Measurements from ENCODE around the gene SHISA9.

Gene SHISA9

GRCh38 chr16:13143551-13143950 lies 242.2 kb downstream of the SHISA9 start:
- Histone ChIP-seq H3K79me2 (ENCODE audit: control insufficient read depth, low read length) (no peaks in the 10 kb centered on the region), H3K9me3 (ENCODE audit: control insufficient read depth, insufficient read depth, low read length) (no peaks in the 10 kb centered on the region), H3K27ac (ENCODE audit: low read depth, low read length) (no peak overlapping the region), H3K4me2 (ENCODE audit: low read length) (no peak overlapping the region), H3K9me2 (replicated peaks; ENCODE audit: control insufficient read depth, low read length) (no peaks in the 10 kb centered on the region), H3F3A (ENCODE audit: control insufficient read depth, insufficient read depth) (no peaks in the 10 kb centered on the region), H3K27me3 (ENCODE audit: control insufficient read depth, low read length) (no peaks in the 10 kb centered on the region), H3K4me1 (ENCODE audit: control insufficient read depth, low read length) (no peaks in the 10 kb centered on the region), H3K4me3 (ENCODE audit: low read length) (no peak overlapping the region), H3K36me3 (ENCODE audit: control insufficient read depth, low read length) (no peaks in the 10 kb centered on the region), H4K20me1 (ENCODE audit: control insufficient read depth, insufficient read depth, low read depth, low read length) (no peaks in the 10 kb centered on the region)
- TF ChIP-seq, protein P1, sequence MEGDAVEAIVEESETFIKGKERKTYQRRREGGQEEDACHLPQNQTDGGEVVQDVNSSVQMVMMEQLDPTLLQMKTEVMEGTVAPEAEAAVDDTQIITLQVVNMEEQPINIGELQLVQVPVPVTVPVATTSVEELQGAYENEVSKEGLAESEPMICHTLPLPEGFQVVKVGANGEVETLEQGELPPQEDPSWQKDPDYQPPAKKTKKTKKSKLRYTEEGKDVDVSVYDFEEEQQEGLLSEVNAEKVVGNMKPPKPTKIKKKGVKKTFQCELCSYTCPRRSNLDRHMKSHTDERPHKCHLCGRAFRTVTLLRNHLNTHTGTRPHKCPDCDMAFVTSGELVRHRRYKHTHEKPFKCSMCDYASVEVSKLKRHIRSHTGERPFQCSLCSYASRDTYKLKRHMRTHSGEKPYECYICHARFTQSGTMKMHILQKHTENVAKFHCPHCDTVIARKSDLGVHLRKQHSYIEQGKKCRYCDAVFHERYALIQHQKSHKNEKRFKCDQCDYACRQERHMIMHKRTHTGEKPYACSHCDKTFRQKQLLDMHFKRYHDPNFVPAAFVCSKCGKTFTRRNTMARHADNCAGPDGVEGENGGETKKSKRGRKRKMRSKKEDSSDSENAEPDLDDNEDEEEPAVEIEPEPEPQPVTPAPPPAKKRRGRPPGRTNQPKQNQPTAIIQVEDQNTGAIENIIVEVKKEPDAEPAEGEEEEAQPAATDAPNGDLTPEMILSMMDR (IDR thresholded peaks at IDR 0.05; ENCODE audit: low read depth, low read length, poor library complexity, severe bottlenecking) = no peak
- TF ChIP-seq EZH2phosphoT487 (IDR thresholded peaks at IDR 0.05; ENCODE audit: borderline replicate concordance, low read length) = no peak

GRCh38 chr16:13146829-13147228 lies 245.4 kb downstream of the SHISA9 start:
- H3K9me3 ChIP-seq (ENCODE audit: control insufficient read depth, insufficient read depth, low read length) = no peaks in the 10 kb centered on the region
- no peaks in the 10 kb centered on the region for H3K4me1 ChIP-seq (ENCODE audit: control insufficient read depth, low read length)
- H3K79me2 ChIP-seq (ENCODE audit: control insufficient read depth, low read length) = no peaks in the 10 kb centered on the region
- H3K4me2 ChIP-seq (ENCODE audit: low read length) = no peak overlapping the region
- H3K27ac ChIP-seq (ENCODE audit: low read depth, low read length) = no peak overlapping the region
- H4K20me1 ChIP-seq (ENCODE audit: control insufficient read depth, insufficient read depth, low read depth, low read length) = no peaks in the 10 kb centered on the region
- H3K27me3 ChIP-seq (ENCODE audit: control insufficient read depth, low read length) = no peaks in the 10 kb centered on the region
- H3K9me2 ChIP-seq (replicated peaks; ENCODE audit: control insufficient read depth, low read length) = no peaks in the 10 kb centered on the region
- TF ChIP-seq EZH2phosphoT487 (IDR thresholded peaks at IDR 0.05; ENCODE audit: borderline replicate concordance, low read length) = no peak
- TF ChIP-seq, protein P1 (IDR thresholded peaks at IDR 0.05; ENCODE audit: low read depth, low read length, poor library complexity, severe bottlenecking) = no peak
- no peaks in the 10 kb centered on the region for H3K36me3 ChIP-seq (ENCODE audit: control insufficient read depth, low read length)
- H3K4me3 ChIP-seq (ENCODE audit: low read length) = no peak overlapping the region
- no peaks in the 10 kb centered on the region for H3F3A ChIP-seq (ENCODE audit: control insufficient read depth, insufficient read depth)

GRCh38 chr16:13148294-13148693 lies 246.9 kb downstream of the SHISA9 start:
- H3K9me3 ChIP-seq (ENCODE audit: control insufficient read depth, insufficient read depth, low read length) = no peaks in the 10 kb centered on the region

More at GRCh38 chr16:13148294-13148693, 246.9 kb downstream of the SHISA9 start:
- Histone ChIP-seq H3K79me2 (ENCODE audit: control insufficient read depth, low read length) (no peaks in the 10 kb centered on the region), H3K27me3 (ENCODE audit: control insufficient read depth, low read length) (no peaks in the 10 kb centered on the region), H3F3A (ENCODE audit: control insufficient read depth, insufficient read depth) (no peaks in the 10 kb centered on the region), H3K4me2 (ENCODE audit: low read length) (no peak overlapping the region), H3K36me3 (ENCODE audit: control insufficient read depth, low read length) (no peaks in the 10 kb centered on the region), H3K27ac (ENCODE audit: low read depth, low read length) (no peak overlapping the region), H3K9me2 (replicated peaks; ENCODE audit: control insufficient read depth, low read length) (no peaks in the 10 kb centered on the region), H3K4me1 (ENCODE audit: control insufficient read depth, low read length) (no peaks in the 10 kb centered on the region), H4K20me1 (ENCODE audit: control insufficient read depth, insufficient read depth, low read depth, low read length) (no peaks in the 10 kb centered on the region), H3K4me3 (ENCODE audit: low read length) (no peak overlapping the region)
- TF ChIP-seq, protein P1 (IDR thresholded peaks at IDR 0.05; ENCODE audit: low read depth, low read length, poor library complexity, severe bottlenecking) = no peak
- TF ChIP-seq EZH2phosphoT487 (IDR thresholded peaks at IDR 0.05; ENCODE audit: borderline replicate concordance, low read length) = no peak
